ENCODE results near the gene LEFTY1. TPM values are rescaled to one million over a fixed set of nuclear protein-coding genes. Genes with fewer than 3 reads are reported as not detected.

LEFTY1 gene
- total and polyA plus RNA-seq, 2 of the 13 experiments (the other 11 are each of a cell fraction or from before 2014, with no cell fraction given): 0.29 to 0.79 TPM

GRCh38 chr1:225896937-225897549 lies 8.1 kb upstream of the LEFTY1 start (continued):
- TF ChIP-seq NFAT5 (CRISPR knock-in tag; IDR thresholded peaks at IDR 0.05): no peak
- TF ChIP-seq IRF1 (CRISPR knock-in tag; IDR thresholded peaks at IDR 0.05; ENCODE audit: low read depth): no peak
- TF ChIP-seq RBM22 (optimal IDR thresholded peaks at IDR 0.05; ENCODE audit: low read length): no peak
- no peak for TF ChIP-seq ZNF740 (CRISPR knock-in tag; IDR thresholded peaks at IDR 0.05)
- TF ChIP-seq ZNF879 (CRISPR knock-in tag; IDR thresholded peaks at IDR 0.05): no peak
- TF ChIP-seq PHF5A (CRISPR knock-in tag; IDR thresholded peaks at IDR 0.05; ENCODE audit: low read depth, unreplicated experiment): no peak
- TF ChIP-seq CSRNP1 (CRISPR knock-in tag; IDR thresholded peaks at IDR 0.05): no peak
- TF ChIP-seq FOXM1 (CRISPR knock-in tag; IDR thresholded peaks at IDR 0.05): no peak
- TF ChIP-seq IKZF5 (CRISPR knock-in tag; IDR thresholded peaks at IDR 0.05): no peak; the same call in 1 of the 2 replicates
- peak; percentile 55; the same call in 1 of the 2 replicates for TF ChIP-seq ZNF800 (CRISPR knock-in tag; IDR thresholded peaks at IDR 0.05)
- no peak for TF ChIP-seq CREM (IDR thresholded peaks at IDR 0.05)
- TF ChIP-seq CREM (CRISPR knock-in tag; IDR thresholded peaks at IDR 0.05): no peak
- no peak for TF ChIP-seq SOX6 (IDR thresholded peaks at IDR 0.05)
- no peak for TF ChIP-seq SOX6 (CRISPR knock-in tag; IDR thresholded peaks at IDR 0.05)
- TF ChIP-seq FOXO4 (CRISPR knock-in tag; conservative IDR thresholded peaks at IDR 0.05): no peak
- no peak for TF ChIP-seq ZFP36 (IDR thresholded peaks at IDR 0.05; ENCODE audit: borderline replicate concordance, low read depth, low read length, partially characterized antibody)
